OCI-LY1 (cell line): Measurements from ENCODE around the gene YPEL2.

Experiments used
- H2AFZ ChIP-seq: fragments of 200-600 bp; sonication (generic), shearing (Covaris generic); 2 replicates; pipeline ENCODE4 v1.6.0; 2014; ENCODE audit warnings: antibody characterized with exemption, mild to moderate bottlenecking, low read length
- H3F3A ChIP-seq: fragments of 200-600 bp; sonication (generic), shearing (Covaris generic); 2 replicates; pipeline ENCODE4 v1.6.0; 2014; ENCODE audit warnings: mild to moderate bottlenecking, antibody characterized with exemption, low read length, moderate library complexity; ENCODE audit not compliant: insufficient read depth
- H3K27ac ChIP-seq: fragments of 200-600 bp; sonication (generic); 2 replicates; pipeline ENCODE4 v1.5.1; 2014; ENCODE audit warnings: low read length, mixed run types, mild to moderate bottlenecking, low read depth; ENCODE audit not compliant: poor library complexity, severe bottlenecking
- H3K27me3 ChIP-seq: fragments of 200-600 bp; sonication (generic); 2 replicates; pipeline ENCODE4 v1.6.0; 2014; ENCODE audit warnings: antibody characterized with exemption, mild to moderate bottlenecking, low read length, moderate library complexity; ENCODE audit not compliant: insufficient read depth
- H3K36me3 ChIP-seq: fragments of 200-600 bp; sonication (generic); 2 replicates; pipeline ENCODE4 v1.6.1; 2014; ENCODE audit warnings: mild to moderate bottlenecking, antibody characterized with exemption, low read length, moderate library complexity, mixed read lengths; ENCODE audit not compliant: insufficient read depth
- H3K4me1 ChIP-seq: fragments of 200-600 bp; sonication (generic); 2 replicates; pipeline ENCODE4 v1.5.1; 2014; ENCODE audit warnings: mild to moderate bottlenecking, low read length, moderate library complexity; ENCODE audit not compliant: insufficient read depth, severe bottlenecking
- H3K4me2 ChIP-seq: fragments of 200-600 bp; sonication (generic), shearing (Covaris generic); 2 replicates; pipeline ENCODE4 v1.6.1; 2014; ENCODE audit warnings: low read length
- H3K4me3 ChIP-seq: fragments of 200-600 bp; sonication (generic); 2 replicates; pipeline ENCODE4 v1.5.1; 2014; ENCODE audit warnings: low read length, low read depth, mild to moderate bottlenecking, mixed read lengths; ENCODE audit not compliant: poor library complexity, severe bottlenecking
- H3K79me2 ChIP-seq: fragments of 200-600 bp; shearing (Covaris generic); 2 replicates; pipeline ENCODE4 v1.6.1; 2016; ENCODE audit warnings: mixed run types, low read length, mixed read lengths; ENCODE audit not compliant: insufficient read depth
- H3K9ac ChIP-seq: fragments of 200-600 bp; sonication (generic), shearing (Covaris generic); 2 replicates; pipeline ENCODE4 v1.6.1; 2014; ENCODE audit warnings: mild to moderate bottlenecking, low read length, mixed read lengths
- H3K9me2 ChIP-seq: fragments of 200-600 bp; sonication (generic), shearing (Covaris generic); 2 replicates; pipeline ENCODE4 v1.6.1; 2014; ENCODE audit warnings: low read depth, mild to moderate bottlenecking, low read length, mixed read lengths
- H3K9me3 ChIP-seq: fragments of 200-600 bp; shearing (Covaris generic); 2 replicates; pipeline ENCODE4 v1.6.1; 2014; ENCODE audit warnings: low read length, mixed read lengths
- H4K20me1 ChIP-seq: fragments of 200-600 bp; sonication (generic), shearing (Covaris generic); 2 replicates; pipeline ENCODE4 v1.6.0; 2016; ENCODE audit warnings: mild to moderate bottlenecking, low read length; ENCODE audit not compliant: insufficient read depth
- CTCF ChIP-seq: fragments of 200-600 bp; sonication (generic), shearing (Covaris generic); IDR thresholded peaks from 2 replicates; pipeline ENCODE4 v1.5.1; 2017; ENCODE audit warnings: mild to moderate bottlenecking, antibody characterized with exemption, low read length, moderate library complexity, mixed read lengths
- EZH2 ChIP-seq: fragments of 200-600 bp; sonication (generic), shearing (Covaris generic); IDR thresholded peaks from 2 replicates; pipeline ENCODE4 v1.8.0; 2017; ENCODE audit warnings: borderline replicate concordance, mixed run types, mild to moderate bottlenecking, antibody characterized with exemption, low read length, moderate library complexity, mixed read lengths

Gene YPEL2

GRCh38 chr17:59388069-59388556, 56.7 kb downstream of the YPEL2 start:
- Histone ChIP-seq H3K9me3 (no peaks in the 10 kb centered on the region), H3K9me2 (no peaks in the 10 kb centered on the region), H3K79me2 (no peaks in the 10 kb centered on the region), H3K9ac (no peak overlapping the region), H3K27ac (no peak overlapping the region), H3K4me3 (no peak overlapping the region), H3K36me3 (no peaks in the 10 kb centered on the region), H2AFZ (no peak overlapping the region), H3K4me2 (no peak overlapping the region), H4K20me1 (no peaks in the 10 kb centered on the region), H3K27me3 (no peaks in the 10 kb centered on the region), H3K4me1 (no peaks in the 10 kb centered on the region), H3F3A (no peaks in the 10 kb centered on the region)
- TF ChIP-seq CTCF (no peak), EZH2 (no peak)

GRCh38 chr17:59389066-59389465, 57.6 kb downstream of the YPEL2 start:
- no peak for TF ChIP-seq CTCF
- TF ChIP-seq EZH2, result no peak
- Histone ChIP-seq H3K9me3 (no peaks in the 10 kb centered on the region), H2AFZ (no peak overlapping the region)

GRCh38 chr17:59391021-59391420, 59.6 kb downstream of the YPEL2 start:
- Histone ChIP-seq H3K27ac (no peak overlapping the region), H3K9me2 (no peaks in the 10 kb centered on the region), H3K79me2 (no peaks in the 10 kb centered on the region), H3K4me3 (no peak overlapping the region), H3K36me3 (no peaks in the 10 kb centered on the region), H3K9me3 (no peaks in the 10 kb centered on the region), H3K9ac (no peak overlapping the region), H3K27me3 (no peaks in the 10 kb centered on the region), H3K4me1 (no peaks in the 10 kb centered on the region), H4K20me1 (no peaks in the 10 kb centered on the region), H3F3A (no peaks in the 10 kb centered on the region), H3K4me2 (no peak overlapping the region), H2AFZ (no peak overlapping the region)
- no peak for TF ChIP-seq EZH2
- no peak for TF ChIP-seq CTCF

More at GRCh38 chr17:59389066-59389465, 57.6 kb downstream of the YPEL2 start:
- Histone ChIP-seq H3K9ac (no peak overlapping the region), H3K27me3 (no peaks in the 10 kb centered on the region), H3K27ac (no peak overlapping the region), H3K36me3 (no peaks in the 10 kb centered on the region), H3F3A (no peaks in the 10 kb centered on the region), H4K20me1 (no peaks in the 10 kb centered on the region), H3K79me2 (no peaks in the 10 kb centered on the region), H3K4me3 (no peak overlapping the region), H3K4me2 (no peak overlapping the region), H3K4me1 (no peaks in the 10 kb centered on the region), H3K9me2 (no peaks in the 10 kb centered on the region)
